ENCODE results near the gene CORIN.
"Not testable (repeated sequence)": the region's sequence is repeated elsewhere in the genome, so short reads cannot be mapped to it uniquely, and the experiment has no call there.

CORIN gene

DNA sequence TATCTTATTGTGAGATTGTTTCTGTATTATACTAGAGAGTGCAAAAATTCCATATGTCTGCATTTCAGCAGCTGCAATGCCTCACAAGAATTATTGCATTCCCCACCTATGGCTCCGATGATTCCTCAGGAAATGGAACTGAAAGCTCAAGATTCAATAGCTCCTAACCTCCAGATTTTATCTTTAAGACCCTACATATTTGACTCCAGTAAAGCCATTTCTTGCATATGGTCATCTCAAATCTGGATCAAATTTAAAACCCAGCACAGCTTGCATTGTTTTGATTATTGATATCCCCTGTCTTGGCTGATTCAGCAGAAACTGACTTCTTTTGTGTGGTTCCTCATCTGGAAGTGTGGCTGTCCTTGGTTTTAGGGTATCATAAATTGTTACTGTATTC, 142.6 kb downstream of the CORIN start:
- no peak for FAIRE-seq
- no peak for TF ChIP-seq CTCF (IDR thresholded peaks at IDR 0.05; ENCODE audit: insufficient read depth, missing control alignments)
- DNase-seq (ENCODE audit: insufficient read length, low spot score), result no peak

- no peak for FAIRE-seq
- TF ChIP-seq CTCF (IDR thresholded peaks at IDR 0.05; ENCODE audit: insufficient read depth, missing control alignments), result no peak
- no peak for DNase-seq (ENCODE audit: insufficient read length, low spot score)
These were observed 143.5 kb downstream of the CORIN start for GRCh38 chr4:47694322-47694721.

DNA sequence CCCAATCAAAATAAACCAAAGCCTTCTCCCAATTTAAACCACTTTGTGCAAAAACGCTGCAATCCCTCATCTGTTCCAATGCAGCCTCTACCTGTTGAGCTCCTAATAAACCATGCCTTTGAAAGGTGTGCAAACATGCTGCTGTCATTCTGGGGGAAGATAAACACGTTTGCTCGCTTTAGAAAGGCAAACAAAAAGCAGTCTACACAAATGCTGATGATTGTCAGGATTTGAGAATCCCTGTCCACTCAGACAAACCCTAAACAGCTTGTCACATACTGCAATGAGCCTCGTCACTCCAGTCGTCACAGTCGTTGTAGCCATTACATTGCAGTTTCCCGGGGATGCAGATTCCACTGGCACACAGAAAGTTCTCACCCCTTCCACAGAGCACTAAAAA, 145.2 kb downstream of the CORIN start:
- FAIRE-seq (no peak), DNase-seq (ENCODE audit: insufficient read length, low spot score) (no peak)

GRCh38 chr4:47691757-47692383, 146.0 kb downstream of the CORIN start:
- not testable (repeated sequence) for FAIRE-seq; DNase-seq (ENCODE audit: insufficient read length, low spot score)

More for the DNA sequence above, 145.2 kb downstream of the CORIN start:
- no peak for TF ChIP-seq CTCF (IDR thresholded peaks at IDR 0.05; ENCODE audit: insufficient read depth, missing control alignments)

GRCh38 chr4:47690611-47691010, 147.3 kb downstream of the CORIN start:
- TF ChIP-seq CTCF (IDR thresholded peaks at IDR 0.05; ENCODE audit: insufficient read depth, missing control alignments), result no peak
- DNase-seq (ENCODE audit: insufficient read length, low spot score) (no peak), FAIRE-seq (no peak)

DNA sequence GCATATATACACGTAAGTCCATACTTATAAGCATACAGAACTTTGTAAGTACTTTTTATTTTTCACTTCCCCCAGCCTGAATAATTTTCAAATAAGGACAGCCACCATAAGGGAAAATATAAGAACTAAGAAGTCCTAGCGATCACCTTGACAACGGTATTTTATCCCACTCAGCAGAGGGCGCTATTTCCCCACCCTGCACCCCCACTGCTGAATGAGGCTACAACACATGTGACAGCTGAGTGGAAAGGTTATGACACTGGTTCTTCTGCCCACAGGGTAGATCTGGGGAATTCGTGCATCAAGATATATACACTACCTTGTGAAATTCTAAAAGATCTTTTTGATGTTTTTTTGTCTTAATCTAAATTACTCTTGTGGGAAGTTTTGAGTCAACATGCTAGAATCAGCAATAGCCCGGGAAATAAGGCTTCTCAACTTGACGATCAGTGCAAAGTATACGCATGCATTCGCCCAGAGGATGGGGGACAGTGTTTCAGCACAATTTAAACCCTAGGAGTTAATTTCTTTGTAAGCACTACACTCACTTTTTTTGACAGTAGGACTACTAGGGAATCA, 151.5 kb downstream of the CORIN start:
- no peak for FAIRE-seq
- DNase-seq (ENCODE audit: insufficient read length, low spot score), result no peak
- TF ChIP-seq CTCF (IDR thresholded peaks at IDR 0.05; ENCODE audit: insufficient read depth, missing control alignments), result peak; percentile 84

DNA sequence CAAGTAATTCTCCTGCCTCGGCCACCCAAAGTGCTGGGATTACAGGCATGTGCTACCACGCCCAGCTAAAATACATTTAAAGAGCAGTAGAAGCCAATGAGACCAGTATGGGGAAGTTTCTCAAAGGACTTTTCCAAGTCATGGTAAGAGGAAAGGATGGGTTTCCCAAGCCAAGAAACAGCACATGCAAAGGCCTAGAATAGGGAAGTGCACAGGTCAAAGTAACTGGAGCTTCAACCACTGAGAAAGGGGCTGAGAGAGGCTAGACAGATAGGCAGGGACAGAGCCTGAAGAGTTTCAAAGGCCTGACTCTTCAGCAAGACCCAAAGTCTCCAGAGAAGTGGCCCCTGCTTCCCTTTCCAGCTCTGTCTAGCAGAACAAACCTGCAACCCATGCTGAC, 162.1 kb downstream of the CORIN start:
- FAIRE-seq, result no peak
- no peak for DNase-seq (ENCODE audit: insufficient read length, low spot score)
- no peak for TF ChIP-seq CTCF (IDR thresholded peaks at IDR 0.05; ENCODE audit: insufficient read depth, missing control alignments)
